ENCODE results near the gene RIN2. TPM values are rescaled to one million over a fixed set of nuclear protein-coding genes. Genes with fewer than 3 reads are reported as not detected.

Gene RIN2
- total RNA-seq, 1 experiment from 2014 or later: 1.5 TPM

- BruUV-seq (replicated peaks): no TSS peak
- no peak for ATAC-seq
- no peaks in the 10 kb centered on the region for H3K36me3 ChIP-seq (ENCODE audit: control insufficient read depth in 1 of 2, insufficient read depth in 2 of 2, low read length in 2 of 2)
- DNase-seq (ENCODE audit: low read depth, low spot score): no peak
- TF ChIP-seq YY1 (IDR thresholded peaks at IDR 0.05; ENCODE audit: extremely low read depth, insufficient replicate concordance, low read depth, low read length) (no peak), SRF (IDR thresholded peaks at IDR 0.05; ENCODE audit: low read depth) (no peak), TCF7L2 (IDR thresholded peaks at IDR 0.05; ENCODE audit: borderline replicate concordance, extremely low read depth, insufficient read depth, insufficient read length) (no peak)
- TF ChIP-seq, protein P1, sequence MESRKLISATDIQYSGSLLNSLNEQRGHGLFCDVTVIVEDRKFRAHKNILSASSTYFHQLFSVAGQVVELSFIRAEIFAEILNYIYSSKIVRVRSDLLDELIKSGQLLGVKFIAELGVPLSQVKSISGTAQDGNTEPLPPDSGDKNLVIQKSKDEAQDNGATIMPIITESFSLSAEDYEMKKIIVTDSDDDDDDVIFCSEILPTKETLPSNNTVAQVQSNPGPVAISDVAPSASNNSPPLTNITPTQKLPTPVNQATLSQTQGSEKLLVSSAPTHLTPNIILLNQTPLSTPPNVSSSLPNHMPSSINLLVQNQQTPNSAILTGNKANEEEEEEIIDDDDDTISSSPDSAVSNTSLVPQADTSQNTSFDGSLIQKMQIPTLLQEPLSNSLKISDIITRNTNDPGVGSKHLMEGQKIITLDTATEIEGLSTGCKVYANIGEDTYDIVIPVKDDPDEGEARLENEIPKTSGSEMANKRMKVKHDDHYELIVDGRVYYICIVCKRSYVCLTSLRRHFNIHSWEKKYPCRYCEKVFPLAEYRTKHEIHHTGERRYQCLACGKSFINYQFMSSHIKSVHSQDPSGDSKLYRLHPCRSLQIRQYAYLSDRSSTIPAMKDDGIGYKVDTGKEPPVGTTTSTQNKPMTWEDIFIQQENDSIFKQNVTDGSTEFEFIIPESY (IDR thresholded peaks at IDR 0.05; ENCODE audit: extremely low read depth, insufficient replicate concordance, low read length): no peak
- no peak overlapping the region for H3K4me3 ChIP-seq (replicated peaks in 1 of 2; ENCODE audit: low read depth in 1 of 2, low read length in 2 of 2)
- no peaks in the 10 kb centered on the region for H3K9me2 ChIP-seq (ENCODE audit: insufficient read depth)
- H2AFZ ChIP-seq (ENCODE audit: low read depth, low read length, poor library complexity, severe bottlenecking): no peak overlapping the region
- no peaks in the 10 kb centered on the region for H3K27me3 ChIP-seq (ENCODE audit: insufficient read depth, low read length)
- intact Hi-C loops (cut with micrococcal nuclease): no loop called here
- H3K9me3 ChIP-seq (ENCODE audit: control insufficient read depth in 1 of 2, insufficient read depth in 1 of 2, low read depth in 1 of 2, low read length in 2 of 2): no peaks in the 10 kb centered on the region
- ChIA-PET CTCF (no interaction called here), RAD21 (ENCODE audit: low non-redundant PET in 1 of 2, low total read pairs in 2 of 2, uncharacterized antibody in 2 of 2, unreplicated experiment in 2 of 2) (no interaction called here), POLR2A (no interaction called here)
- no peaks in the 10 kb centered on the region for H4K20me1 ChIP-seq (ENCODE audit: insufficient read depth)
- no peak overlapping the region for H3K27ac ChIP-seq (ENCODE audit: low read depth, low read length)
- no peak overlapping the region for H3K9ac ChIP-seq (ENCODE audit: low read length)
- no peak overlapping the region for H3K4me2 ChIP-seq (ENCODE audit: low read length)
- H3K79me2 ChIP-seq (ENCODE audit: insufficient read depth, low read length): no peaks in the 10 kb centered on the region
- H3K4me1 ChIP-seq (ENCODE audit: control insufficient read depth in 1 of 2, insufficient read depth in 2 of 2, low read length in 2 of 2): no peaks in the 10 kb centered on the region
These were observed 16.3 kb downstream of the RIN2 start for GRCh38 chr20:19774135-19774933.

Measured in HCT116 (cell line).